IMR-90 (cell line): ENCODE results near the gene SLC26A1. TPM values are rescaled to one million over a fixed set of nuclear protein-coding genes. Genes with fewer than 3 reads are reported as not detected.

ENCODE experiments used
- ATAC-seq: fragments of 200-7000 bp; cut with Tn5 transposase; 2 replicates; pipeline ENCODE4 v1.9.1; 2020; ENCODE audit warnings: low read depth, mild to moderate bottlenecking, moderate library complexity
- BruUV-seq: library from RNA; stranded (reverse); fragments of 400-500 nt; replicated peaks from 2 replicates; lab custom pipeline; 2021; lab: Mats Ljungman, UMichigan
- CTCF ChIA-PET: fragments of 300-600 bp; formaldehyde crosslinking; extraction: SDS; loops from one replicate; lab custom pipeline; 2021; ENCODE audit warnings: antibody characterized with exemption; lab: Yijun Ruan, JAX
- POLR2A ChIA-PET: fragments of 300-600 bp; sonication (Branson Sonifier 250); formaldehyde crosslinking; loops from one replicate; lab custom pipeline; 2022; ENCODE audit warnings: antibody characterized with exemption; ENCODE audit not compliant: unreplicated experiment; lab: Charles Lee
- DNase-seq: peaks from one replicate; pipeline ENCODE4 v3.0.0; 2013
- H2AFZ ChIP-seq: replicated peaks from 2 replicates; pipeline ENCODE3; 2013; ENCODE audit warnings: low read length, mild to moderate bottlenecking; ENCODE audit not compliant: poor library complexity
- H2AK5ac ChIP-seq: 2 replicates; pipeline ENCODE4 v1.6.1; 2013; ENCODE audit warnings: low read depth, low read length, inconsistent platforms
- H2AK9ac ChIP-seq: replicated peaks from 2 replicates; pipeline ENCODE3; 2013; ENCODE audit warnings: mild to moderate bottlenecking, low read depth, low read length, moderate library complexity; ENCODE audit not compliant: poor library complexity
- H2BK120ac ChIP-seq: 2 replicates; pipeline ENCODE4 v1.6.1; 2013; ENCODE audit warnings: low read depth, low read length, inconsistent platforms
- H2BK15ac ChIP-seq: 3 replicates; pipeline ENCODE4 v1.6.1; 2013; ENCODE audit warnings: low read depth, low read length, inconsistent platforms
- H2BK20ac ChIP-seq: 2 replicates; pipeline ENCODE4 v1.6.1; 2013; ENCODE audit warnings: low read depth, mild to moderate bottlenecking, inconsistent platforms, low read length, moderate library complexity
- H2BK5ac ChIP-seq: 2 replicates; pipeline ENCODE4 v1.6.1; 2013; ENCODE audit warnings: mild to moderate bottlenecking, low read depth, low read length, inconsistent platforms; ENCODE audit not compliant: poor library complexity, severe bottlenecking
- H3K14ac ChIP-seq: replicated peaks from 2 replicates; pipeline ENCODE4 v1.6.1; 2013; ENCODE audit warnings: low read depth, low read length, inconsistent platforms
- H3K18ac ChIP-seq: 2 replicates; pipeline ENCODE4 v1.6.1; 2013; ENCODE audit warnings: low read depth, low read length, control low read depth
- H3K23ac ChIP-seq: 2 replicates; pipeline ENCODE4 v1.6.1; 2013; ENCODE audit warnings: low read depth, low read length, inconsistent platforms
- H3K27ac ChIP-seq: 2 replicates; pipeline ENCODE4 v1.5.1; 2013; ENCODE audit warnings: mild to moderate bottlenecking, control low read depth, low read length; ENCODE audit not compliant: insufficient read depth
- H3K27me3 ChIP-seq: 2 replicates; pipeline ENCODE4 v1.6.1; 2013; ENCODE audit warnings: low read length; ENCODE audit not compliant: control insufficient read depth, insufficient read depth
- H3K36me3 ChIP-seq: 2 replicates; pipeline ENCODE4 v1.6.1; 2013; ENCODE audit warnings: low read length, mixed read lengths; ENCODE audit not compliant: control insufficient read depth, insufficient read depth
- H3K4ac ChIP-seq: 2 replicates; pipeline ENCODE4 v1.6.1; 2013; ENCODE audit warnings: low read depth, low read length, inconsistent platforms
- H3K4me1 ChIP-seq: 2 replicates; pipeline ENCODE4 v1.6.1; 2013; ENCODE audit warnings: low read length, mixed read lengths; ENCODE audit not compliant: control insufficient read depth, insufficient read depth
- H3K4me2 ChIP-seq: 2 replicates; pipeline ENCODE4 v1.6.1; 2013; ENCODE audit warnings: low read depth, mild to moderate bottlenecking, control low read depth, low read length, moderate library complexity
- H3K4me3 ChIP-seq: 2 replicates; pipeline ENCODE4 v1.5.1; 2013; ENCODE audit warnings: low read depth, mild to moderate bottlenecking, control low read depth, low read length, moderate library complexity; ENCODE audit not compliant: insufficient read depth
- H3K56ac ChIP-seq: 2 replicates; pipeline ENCODE4 v1.6.1; 2013; ENCODE audit warnings: low read length, inconsistent platforms; ENCODE audit not compliant: insufficient read depth; ENCODE audit errors: extremely low read depth
- H3K79me1 ChIP-seq, 2 experiments: 2 replicates each; pipeline ENCODE4 v1.6.1; 2013; ENCODE audit warnings: low read length in 2 of 2, inconsistent platforms in 1 of 2, low read depth in 1 of 2
- H3K9ac ChIP-seq: 2 replicates; pipeline ENCODE4 v1.6.1; 2013; ENCODE audit warnings: low read depth, low read length, control low read depth
- H3K9me1 ChIP-seq: 2 replicates; pipeline ENCODE4 v1.6.1; 2013; ENCODE audit warnings: low read length, inconsistent platforms; ENCODE audit not compliant: insufficient read depth
- H3K9me3 ChIP-seq: 2 replicates; pipeline ENCODE4 v1.6.1; 2013; ENCODE audit warnings: low read length; ENCODE audit not compliant: control insufficient read depth, insufficient read depth
- H4K20me1 ChIP-seq: 2 replicates; pipeline ENCODE4 v1.6.1; 2013; ENCODE audit warnings: low read length, inconsistent platforms; ENCODE audit not compliant: insufficient read depth
- H4K5ac ChIP-seq: 2 replicates; pipeline ENCODE4 v1.6.1; 2013; ENCODE audit warnings: mild to moderate bottlenecking, low read depth, low read length, control low read depth
- H4K8ac ChIP-seq, 2 experiments: 2 replicates each; pipeline ENCODE4 v1.6.1; 2013; ENCODE audit warnings: low read depth in 2 of 2, low read length in 2 of 2, control low read depth in 1 of 2, inconsistent platforms in 1 of 2
- H4K91ac ChIP-seq: 2 replicates; pipeline ENCODE4 v1.6.1; 2013; ENCODE audit warnings: low read depth, low read length, inconsistent platforms; ENCODE audit not compliant: insufficient read depth
- FOS ChIP-seq: fragments of 150-350 bp; IDR thresholded peaks from 2 replicates; pipeline ENCODE4 v1.6.1; 2016; ENCODE audit warnings: low read depth, low read length
- MAFK ChIP-seq: IDR thresholded peaks from 2 replicates; pipeline ENCODE4 v1.6.1; 2012; ENCODE audit warnings: low read depth, low read length, improper control_type of control experiment
- MAZ ChIP-seq: IDR thresholded peaks from 2 replicates; pipeline ENCODE4 v1.6.1; 2012; ENCODE audit warnings: low read depth, mild to moderate bottlenecking, low read length, improper control_type of control experiment, moderate library complexity, borderline replicate concordance
- MXI1 ChIP-seq: IDR thresholded peaks from 2 replicates; pipeline ENCODE4 v1.6.1; 2012; ENCODE audit warnings: low read depth, mild to moderate bottlenecking, low read length, moderate library complexity, borderline replicate concordance
- POLR2A ChIP-seq: IDR thresholded peaks from 2 replicates; pipeline ENCODE4 v1.6.1; 2012; ENCODE audit warnings: mild to moderate bottlenecking, low read depth, low read length
- SMC3 ChIP-seq: fragments of 150-350 bp; IDR thresholded peaks from 2 replicates; pipeline ENCODE4 v1.6.1; 2016; ENCODE audit warnings: low read depth, mild to moderate bottlenecking, antibody characterized with exemption, low read length, moderate library complexity
- WGBS, 2 experiments: methylation state at CpG; one replicate each; pipeline versions ENCODE4 v1.1.5 to v1.1.7; 2013; ENCODE audit warnings: missing lambda C conversion rate in 2 of 2; ENCODE audit not compliant: insufficient read length in 1 of 2; ENCODE audit errors: extremely low coverage in 2 of 2; 5-methylcytosine and 5-hydroxymethylcytosine counted together
- dilution Hi-C: fragments of 300-500 bp; cut with HindIII; formaldehyde crosslinking; loops from one replicate; pipeline ENCODE4 v1.14.3; 2018; ENCODE audit warnings: low sequenced_read_pairs; ENCODE audit not compliant: unreplicated experiment
- in situ Hi-C: fragments of 300-500 bp; cut with MboI; formaldehyde crosslinking; loops from 3 replicates; pipeline ENCODE4 v1.14.3; 2019; ENCODE audit warnings: low sequenced_read_pairs, inconsistent platforms, mixed read lengths
- intact Hi-C: fragments of 100-400 bp; cut with micrococcal nuclease; formaldehyde crosslinking; loops from 2 replicates; pipeline ENCODE4 v1.10.0; 2022
- polyA plus RNA-seq, 3 experiments: library from polyadenylated mRNA; depleted of rRNA; stranded (reverse); fragments of >200 nt; gene quantifications; 2 replicates each; pipeline ENCODE4 v1.2.3, GENCODE V29; 2012; ENCODE audit warnings: low replicate concordance in 1 of 3
- total RNA-seq: library from RNA; depleted of rRNA; stranded (reverse); fragments of >200 nt; gene quantifications from 2 replicates; pipeline ENCODE4 v1.2.3, GENCODE V29; 2012

Gene SLC26A1
- total and polyA plus RNA-seq, 2 of the 4 experiments (the other 2 are of a cell fraction): 0.09 TPM; not detected in 1

GRCh38 chr4:1022739-1023066, 29.5 kb upstream of the SLC26A1 start:
- no peak overlapping the region for H4K5ac ChIP-seq
- no peaks in the 10 kb centered on the region for H3K9me3 ChIP-seq
- in situ Hi-C loops (no loop called here), dilution Hi-C loops (no loop called here), intact Hi-C loops (no loop called here)
- no peak overlapping the region for H3K18ac ChIP-seq
- no TSS peak for BruUV-seq
- H3K4me2 ChIP-seq: no peak overlapping the region
- H2BK15ac ChIP-seq: no peak overlapping the region
- H3K14ac ChIP-seq: no peak overlapping the region
- no peak overlapping the region for H3K9ac ChIP-seq
- H3K23ac ChIP-seq: no peak overlapping the region
- WGBS, 2 experiments: 85% methylated on average over 12 of the region's 19 CpGs; no CpG with 5 or more reads in 1 of the 2 experiments
- ATAC-seq (no peak), DNase-seq (no peak)
- ChIA-PET CTCF (no interaction called here), POLR2A (no interaction called here)
- no peak overlapping the region for H4K8ac ChIP-seq
- no peak overlapping the region for H2AK5ac ChIP-seq
- no peak overlapping the region for H3K4ac ChIP-seq
- no peak overlapping the region for H2BK120ac ChIP-seq
- no peak overlapping the region for H2AFZ ChIP-seq
- peaks cover 0 to 4% of the 10 kb centered on the region in 2 experiments; a peak in 1 of 4 replicates for H3K79me1 ChIP-seq
- no peak overlapping the region for H3K4me3 ChIP-seq
- no peak overlapping the region for H2BK5ac ChIP-seq
- H3K9me1 ChIP-seq: peaks cover 11% of the 10 kb centered on the region
- no peak overlapping the region for H3K56ac ChIP-seq
- no peak for TF ChIP-seq FOS
- TF ChIP-seq MAZ: no peak
- TF ChIP-seq SMC3: no peak
- TF ChIP-seq MAFK: no peak
- TF ChIP-seq POLR2A: no peak
- no peak for TF ChIP-seq MXI1
- H4K91ac ChIP-seq: no peak overlapping the region
- H3K27ac ChIP-seq: no peak overlapping the region
- peaks cover 2% of the 10 kb centered on the region; the same call in 1 of the 2 replicates for H3K4me1 ChIP-seq
- H3K36me3 ChIP-seq: peaks cover 23% of the 10 kb centered on the region
- H2BK20ac ChIP-seq: no peak overlapping the region
- H2AK9ac ChIP-seq: no peak overlapping the region
- H3K27me3 ChIP-seq: no peaks in the 10 kb centered on the region
- peaks cover 13% of the 10 kb centered on the region for H4K20me1 ChIP-seq
